Endodermal cell (in vitro differentiated cells): Measurements from ENCODE around the gene CSNK1G2. TPM values are rescaled to one million over a fixed set of nuclear protein-coding genes. Genes with fewer than 3 reads are reported as not detected.

Source experiments
- DNase-seq: peaks from one replicate; pipeline ENCODE4 v3.0.0-alpha.2; 2017
- H3K27ac ChIP-seq: 2 replicates; pipeline ENCODE4 v1.5.1; 2013; ENCODE audit warnings: mild to moderate bottlenecking, low read depth, low read length, moderate library complexity
- H3K27me3 ChIP-seq: 2 replicates; pipeline ENCODE4 v1.6.1; 2013; ENCODE audit warnings: mild to moderate bottlenecking, low read length, moderate library complexity; ENCODE audit not compliant: insufficient read depth, control insufficient read depth, poor library complexity, severe bottlenecking
- H3K36me3 ChIP-seq: 2 replicates; pipeline ENCODE4 v1.7.0; 2013; ENCODE audit warnings: mild to moderate bottlenecking, low read length, moderate library complexity; ENCODE audit not compliant: control insufficient read depth, insufficient read depth
- H3K4me1 ChIP-seq: one replicate; pipeline ENCODE4 v1.7.0; 2013; ENCODE audit warnings: low read length; ENCODE audit not compliant: control insufficient read depth, insufficient read depth
- H3K4me3 ChIP-seq: 2 replicates; pipeline ENCODE4 v1.5.1; 2013; ENCODE audit warnings: mild to moderate bottlenecking, low read length, moderate library complexity
- H3K9ac ChIP-seq: 2 replicates; pipeline ENCODE4 v1.6.1; 2013; ENCODE audit warnings: mild to moderate bottlenecking, low read length, moderate library complexity; ENCODE audit not compliant: poor library complexity, severe bottlenecking; ENCODE audit errors: extremely low read depth
- H3K9me3 ChIP-seq: 2 replicates; pipeline ENCODE4 v1.6.1; 2013; ENCODE audit warnings: mild to moderate bottlenecking, low read length, moderate library complexity; ENCODE audit not compliant: control insufficient read depth
- H3K27ac Mint-ChIP-seq: 2 replicates; pipeline ENCODE4 v1.8.0; 2020; ENCODE audit warnings: mixed read lengths
- H3K27me3 Mint-ChIP-seq: 2 replicates; pipeline ENCODE4 v1.8.0; 2021; ENCODE audit warnings: mild to moderate bottlenecking, mixed read lengths; ENCODE audit not compliant: insufficient read depth
- H3K36me3 Mint-ChIP-seq: 2 replicates; pipeline ENCODE4 v1.8.0; 2020; ENCODE audit warnings: low read depth, mixed read lengths
- H3K4me1 Mint-ChIP-seq: 2 replicates; pipeline ENCODE4 v1.8.0; 2020; ENCODE audit warnings: mixed read lengths
- H3K4me3 Mint-ChIP-seq: 2 replicates; pipeline ENCODE4 v1.8.0; 2020; ENCODE audit warnings: mild to moderate bottlenecking, moderate library complexity, mixed read lengths
- H3K9me3 Mint-ChIP-seq: 2 replicates; pipeline ENCODE4 v1.8.0; 2020; ENCODE audit warnings: mild to moderate bottlenecking, mixed read lengths
- CTCF ChIP-seq: fragments of 200-600 bp; sonication (generic); conservative IDR thresholded peaks from 2 replicates; pipeline ENCODE4 v1.5.0; 2021; ENCODE audit warnings: antibody characterized with exemption, mild to moderate bottlenecking
- WGBS, 2 experiments: methylation state at CpG; one replicate each; pipeline versions ENCODE4 v1.1.5 to v1.1.7; 2013; ENCODE audit warnings: missing lambda C conversion rate in 2 of 2, mixed read lengths in 1 of 2; ENCODE audit not compliant: insufficient coverage in 1 of 2, insufficient read length in 1 of 2; 5-methylcytosine and 5-hydroxymethylcytosine counted together
- total RNA-seq, 2 donors: library from RNA; stranded (reverse); fragmentation: NEBNext Ultra II Directional in 1 of 2; extraction: Animal tissue kit (Norgen Biotek cat#: 25700) in 1 of 2; gene quantifications; 2 replicates in 1 of 2; 3 replicates in 1 of 2; pipeline ENCODE4 v1.2.1, GENCODE V29; 2021

The CSNK1G2 gene
- total RNA-seq, 2 donors from 2014 or later, result 111 to 112 TPM

- H3K4me3 Mint-ChIP-seq, result peak overlapping the region; percentile 55
- no peak for DNase-seq
- WGBS, 2 experiments, result 95 to 96% methylated on average over 4 to 5 of the region's 5 CpGs
- no peak overlapping the region for H3K27ac ChIP-seq
- no peaks in the 10 kb centered on the region for H3K4me1 Mint-ChIP-seq
- H3K4me1 ChIP-seq, result no peaks in the 10 kb centered on the region
- TF ChIP-seq CTCF, result no peak
- H3K36me3 Mint-ChIP-seq, result peaks cover 27% of the 10 kb centered on the region
- H3K9me3 Mint-ChIP-seq, result no peaks in the 10 kb centered on the region
- H3K4me3 ChIP-seq, result peak overlapping the region; percentile 80
- H3K36me3 ChIP-seq, result peaks cover 5% of the 10 kb centered on the region
- H3K27me3 ChIP-seq, result no peaks in the 10 kb centered on the region
- H3K9ac ChIP-seq, result peak overlapping the region; percentile 49
- H3K27me3 Mint-ChIP-seq, result no peaks in the 10 kb centered on the region
- no peak overlapping the region for H3K27ac Mint-ChIP-seq
- no peaks in the 10 kb centered on the region for H3K9me3 ChIP-seq
These were observed 73.2 kb downstream of the CSNK1G2 start for GRCh38 chr19:2014131-2014571.

- 14 to 54% methylated on average over 16 to 74 of the region's 74 CpGs for WGBS, 2 experiments
- H3K27ac ChIP-seq, result no peak overlapping the region
- H3K4me3 Mint-ChIP-seq, result peak overlapping the region; percentile 55
- peak overlapping the region; percentile 80 for H3K4me3 ChIP-seq
- DNase-seq, result peak; percentile 68
- no peak for TF ChIP-seq CTCF
- peaks cover 27% of the 10 kb centered on the region for H3K36me3 Mint-ChIP-seq
- H3K27me3 Mint-ChIP-seq, result no peaks in the 10 kb centered on the region
- H3K9ac ChIP-seq, result peak overlapping the region; percentile 49
- H3K27ac Mint-ChIP-seq, result no peak overlapping the region
- H3K4me1 Mint-ChIP-seq, result no peaks in the 10 kb centered on the region
- H3K9me3 ChIP-seq, result no peaks in the 10 kb centered on the region
- peaks cover 5% of the 10 kb centered on the region for H3K36me3 ChIP-seq
- no peaks in the 10 kb centered on the region for H3K9me3 Mint-ChIP-seq
- H3K4me1 ChIP-seq, result no peaks in the 10 kb centered on the region
- no peaks in the 10 kb centered on the region for H3K27me3 ChIP-seq
These were observed 74.0 kb downstream of the CSNK1G2 start for GRCh38 chr19:2014731-2015607.

- WGBS, 2 experiments, result 0% methylated on average over 8 of the region's 20 CpGs; no CpG with 5 or more reads in 1 of the 2 experiments
- H3K9me3 Mint-ChIP-seq, result no peaks in the 10 kb centered on the region
- Histone ChIP-seq H3K27ac (no peak within 1 kb of the TSS), H3K4me1 (no peaks in the 10 kb centered on the region), H3K27me3 (no peaks in the 10 kb centered on the region), H3K4me3 (peak within 1 kb of the TSS; percentile 80), H3K9me3 (no peaks in the 10 kb centered on the region), H3K36me3 (peaks cover 5% of the 10 kb centered on the region), H3K9ac (peak within 1 kb of the TSS; percentile 49)
- peak within 1 kb of the TSS; percentile 55 for H3K4me3 Mint-ChIP-seq
- DNase-seq, result peak; percentile 72
- no peak within 1 kb of the TSS for H3K27ac Mint-ChIP-seq
- H3K36me3 Mint-ChIP-seq, result peaks cover 21% of the 10 kb centered on the region
- H3K4me1 Mint-ChIP-seq, result no peaks in the 10 kb centered on the region
- no peak for TF ChIP-seq CTCF
- H3K27me3 Mint-ChIP-seq, result no peaks in the 10 kb centered on the region
These were observed 74.6 kb downstream of the CSNK1G2 start, which contains the start of gene BTBD2 for GRCh38 chr19:2015608-2015950. Gene BTBD2, minus strand, starts transcription at chr19:2015714. Its CDS starts 11 bp downstream, at chr19:2015703.
